BJ (cell line): ENCODE results near the gene SFTA2. TPM values are rescaled to one million over a fixed set of nuclear protein-coding genes. Genes with fewer than 3 reads are reported as not detected.

Experiments used
- CTCF ChIA-PET: fragments of 350-600 bp; formaldehyde crosslinking; extraction: SDS; loops from one replicate; lab custom pipeline; 2021; ENCODE audit warnings: antibody characterized with exemption, inconsistent platforms; lab: Yijun Ruan, JAX
- POLR2A ChIA-PET: fragments of 300-600 bp; sonication (Branson Sonifier 250); formaldehyde crosslinking; extraction: SDS; loops from one replicate; lab custom pipeline; 2021; ENCODE audit warnings: antibody characterized with exemption; lab: Charles Lee
- DNase-seq: peaks from one replicate; pipeline ENCODE4 v3.0.0-alpha.2; 2011; ENCODE audit warnings: low read depth
- H3K27me3 ChIP-seq: 2 replicates; pipeline ENCODE4 v1.6.0; 2011; ENCODE audit warnings: low read length; ENCODE audit not compliant: control insufficient read depth, insufficient read depth
- H3K36me3 ChIP-seq: 2 replicates; pipeline ENCODE4 v1.5.1; 2011; ENCODE audit warnings: low read length; ENCODE audit not compliant: control insufficient read depth, insufficient read depth
- H3K4me3 ChIP-seq: 2 replicates; pipeline ENCODE4 v1.5.1; 2011; ENCODE audit warnings: low read depth, mild to moderate bottlenecking, control low read depth, low read length
- polyA plus RNA-seq: library from polyadenylated mRNA; depleted of rRNA; stranded (reverse); fragments of >200 nt; gene quantifications from 2 replicates; pipeline ENCODE4 v1.2.3, GENCODE V29; 2011
- TF ChIP-seq, protein P1 (sequence below): IDR thresholded peaks from 2 replicates; pipeline ENCODE4 v1.5.1; 2011; ENCODE audit warnings: low read depth, mild to moderate bottlenecking, control low read depth, inconsistent platforms, low read length, moderate library complexity; ENCODE audit not compliant: insufficient read depth

SFTA2 gene
- polyA plus RNA-seq, 1 experiment = not detected

DNA sequence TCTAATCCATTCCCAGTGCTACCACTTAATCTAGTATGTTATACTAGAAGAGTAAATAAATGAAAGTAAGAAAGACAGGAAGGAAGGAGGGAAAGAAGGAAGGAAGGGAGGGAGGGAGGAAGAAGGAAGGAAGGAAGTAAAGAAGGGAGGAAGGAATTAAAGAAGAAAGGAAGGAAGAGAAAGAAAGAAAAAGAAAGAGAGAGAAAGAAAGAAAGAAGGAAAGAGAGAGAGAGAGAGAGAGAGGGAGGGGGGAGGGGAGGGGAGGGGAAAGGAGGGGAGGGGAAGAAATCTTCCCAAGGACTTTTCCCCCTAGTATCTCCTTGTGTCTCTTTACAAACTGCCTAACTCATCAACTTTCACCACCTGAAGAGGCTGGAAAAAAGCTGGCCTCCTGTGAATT lies 30.7 kb upstream of the SFTA2 start:
- DNase-seq = no peak
- H3K4me3 ChIP-seq = no peak overlapping the region
- H3K27me3 ChIP-seq = peaks cover 4% of the 10 kb centered on the region
- ChIA-PET CTCF (no interaction called here), POLR2A (no interaction called here)
- TF ChIP-seq, protein P1, sequence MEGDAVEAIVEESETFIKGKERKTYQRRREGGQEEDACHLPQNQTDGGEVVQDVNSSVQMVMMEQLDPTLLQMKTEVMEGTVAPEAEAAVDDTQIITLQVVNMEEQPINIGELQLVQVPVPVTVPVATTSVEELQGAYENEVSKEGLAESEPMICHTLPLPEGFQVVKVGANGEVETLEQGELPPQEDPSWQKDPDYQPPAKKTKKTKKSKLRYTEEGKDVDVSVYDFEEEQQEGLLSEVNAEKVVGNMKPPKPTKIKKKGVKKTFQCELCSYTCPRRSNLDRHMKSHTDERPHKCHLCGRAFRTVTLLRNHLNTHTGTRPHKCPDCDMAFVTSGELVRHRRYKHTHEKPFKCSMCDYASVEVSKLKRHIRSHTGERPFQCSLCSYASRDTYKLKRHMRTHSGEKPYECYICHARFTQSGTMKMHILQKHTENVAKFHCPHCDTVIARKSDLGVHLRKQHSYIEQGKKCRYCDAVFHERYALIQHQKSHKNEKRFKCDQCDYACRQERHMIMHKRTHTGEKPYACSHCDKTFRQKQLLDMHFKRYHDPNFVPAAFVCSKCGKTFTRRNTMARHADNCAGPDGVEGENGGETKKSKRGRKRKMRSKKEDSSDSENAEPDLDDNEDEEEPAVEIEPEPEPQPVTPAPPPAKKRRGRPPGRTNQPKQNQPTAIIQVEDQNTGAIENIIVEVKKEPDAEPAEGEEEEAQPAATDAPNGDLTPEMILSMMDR = no peak
- no peaks in the 10 kb centered on the region for H3K36me3 ChIP-seq

DNA sequence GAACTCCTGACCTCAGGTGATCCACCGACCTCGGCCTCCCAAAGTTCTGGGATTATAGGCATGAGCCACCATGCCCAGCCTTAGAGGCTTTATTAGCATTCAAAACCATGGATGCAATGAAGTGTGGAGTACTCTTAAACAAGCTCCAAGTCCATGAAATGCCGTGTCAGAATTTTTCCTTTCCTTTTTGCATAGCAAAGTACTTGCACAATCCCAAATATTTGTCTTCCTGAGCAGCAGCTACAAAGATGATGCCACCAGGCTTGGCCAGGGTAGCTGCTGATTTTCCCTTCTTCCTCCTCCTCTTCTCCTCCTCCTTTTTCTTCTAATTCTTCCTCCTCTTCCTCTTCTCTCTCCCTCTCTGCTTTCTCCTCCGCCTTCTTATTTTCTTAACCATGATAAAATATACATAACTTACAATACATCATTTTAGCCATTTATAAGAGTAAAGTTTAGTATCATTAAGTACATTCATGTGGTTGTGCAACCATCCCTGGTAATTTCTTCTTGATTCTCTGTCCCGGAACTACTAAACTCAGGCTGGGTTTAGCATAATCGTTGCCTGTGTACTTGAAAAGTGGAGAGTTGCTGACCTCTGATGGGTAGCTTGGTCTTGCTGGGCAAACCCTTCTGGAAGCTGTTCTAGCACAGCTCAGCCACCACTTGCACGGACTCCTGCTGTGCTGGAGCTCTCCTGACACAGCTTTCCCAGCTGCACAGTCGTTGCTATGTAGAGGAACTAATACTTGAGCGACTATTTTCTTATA lies 29.1 kb upstream of the SFTA2 start:
- Histone ChIP-seq H3K36me3 (no peaks in the 10 kb centered on the region), H3K4me3 (no peak overlapping the region), H3K27me3 (peaks cover 15% of the 10 kb centered on the region)
- ChIA-PET CTCF (interaction anchor here (0.8 to 1.6 kb wide), 6 partner anchors 9 to 126 kb away, joined by 3 to 6 read pairs (median 4); no protein-coding TSS in a partner anchor), POLR2A (no interaction called here)
- TF ChIP-seq, protein P1 = no peak
- DNase-seq = no peak

DNA sequence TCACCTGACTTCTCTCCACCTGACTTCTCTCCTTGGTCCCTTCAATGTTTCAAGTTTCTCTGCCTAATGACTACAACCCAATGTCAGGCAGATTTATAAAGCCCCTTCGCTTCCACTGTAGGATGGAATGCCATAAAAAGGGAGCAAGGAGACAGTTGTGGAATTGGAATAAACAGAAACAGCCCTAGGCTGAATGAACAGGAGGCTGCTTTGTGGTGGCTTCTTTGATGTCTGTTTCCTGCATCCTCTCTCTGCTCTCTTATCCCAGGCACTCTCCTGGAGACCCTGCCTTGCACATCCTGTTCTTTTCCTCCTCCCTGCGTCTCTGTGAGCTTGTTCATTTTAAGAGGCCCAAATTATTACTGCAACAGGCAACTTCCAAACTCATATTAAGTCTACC lies 25.7 kb upstream of the SFTA2 start:
- TF ChIP-seq, protein P1 = no peak
- ChIA-PET CTCF (no interaction called here), POLR2A (no interaction called here)
- Histone ChIP-seq H3K4me3 (no peak overlapping the region), H3K36me3 (no peaks in the 10 kb centered on the region), H3K27me3 (peaks cover 32% of the 10 kb centered on the region)
- no peak for DNase-seq

DNA sequence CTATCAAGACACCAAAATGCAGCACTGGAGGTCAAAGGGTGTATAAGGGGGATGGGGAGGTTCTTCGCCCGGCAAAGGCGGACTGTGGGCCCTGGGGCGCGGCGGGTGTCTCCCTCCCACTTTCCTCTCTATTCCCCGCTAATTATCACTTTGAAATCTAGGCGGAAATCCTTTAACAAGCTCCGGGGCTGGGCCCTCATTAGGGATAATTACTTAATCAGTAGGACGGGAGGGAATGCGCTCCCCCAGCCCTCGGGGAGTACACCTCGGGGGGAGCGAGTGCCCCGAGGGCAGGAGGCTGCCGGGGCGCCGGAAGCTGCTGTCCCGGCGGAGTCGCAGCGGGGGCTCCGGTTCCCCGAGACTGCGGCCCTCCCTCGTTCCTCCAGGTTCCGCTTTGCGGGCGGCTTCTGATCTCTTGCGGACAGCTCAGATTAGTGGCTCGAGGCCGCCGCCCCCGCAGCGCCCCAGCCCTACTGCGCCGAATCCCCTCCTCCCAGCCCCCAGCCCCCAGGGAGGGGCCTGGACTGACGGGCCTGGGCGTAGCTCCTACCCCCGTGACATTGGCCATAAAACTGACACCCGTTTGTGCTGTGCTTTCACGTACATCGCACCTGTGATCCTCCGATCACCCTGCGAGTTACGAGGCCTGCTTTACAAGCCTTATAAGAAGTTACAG lies 23.5 kb upstream of the SFTA2 start:
- H3K4me3 ChIP-seq = peak overlapping the region; percentile 37
- no peak for DNase-seq
- no peaks in the 10 kb centered on the region for H3K36me3 ChIP-seq
- TF ChIP-seq, protein P1 = no peak
- ChIA-PET POLR2A (no interaction called here), CTCF (interaction anchor here (0.8 to 3.3 kb wide), 4 partner anchors 12 to 132 kb away, joined by 4 to 11 read pairs (median 6); no protein-coding TSS in a partner anchor)
- peaks cover 36% of the 10 kb centered on the region for H3K27me3 ChIP-seq
